GM18858 (cell line): ENCODE data around the gene PNLIPRP1.

Experiments
- ATAC-seq: cut with Tn5 transposase; IDR thresholded peaks from one replicate; pipeline ENCODE4 v1.9.1; 2021; ENCODE audit not compliant: unreplicated experiment

Gene PNLIPRP1

GRCh38 chr10:116598329-116598728 is 7.6 kb downstream of the PNLIPRP1 start:
- ATAC-seq: no peak

- ATAC-seq: no peak
These were observed 9.2 kb downstream of the PNLIPRP1 start for GRCh38 chr10:116599991-116600390.

GRCh38 chr10:116602648-116603400 is 12.1 kb downstream of the PNLIPRP1 start:
- no peak for ATAC-seq

GRCh38 chr10:116606061-116606483 is 15.3 kb downstream of the PNLIPRP1 start:
- ATAC-seq: no peak

- no peak for ATAC-seq
These were observed 16.6 kb downstream of the PNLIPRP1 start for GRCh38 chr10:116607336-116607735.

- ATAC-seq: no peak
These were observed 18.2 kb downstream of the PNLIPRP1 start for GRCh38 chr10:116608686-116609594.

GRCh38 chr10:116610443-116611152 is 19.8 kb downstream of the PNLIPRP1 start:
- no peak for ATAC-seq

GRCh38 chr10:116611153-116611545 is 20.4 kb downstream of the PNLIPRP1 start:
- no peak for ATAC-seq

- ATAC-seq: no peak
These were observed 21.5 kb downstream of the PNLIPRP1 start for GRCh38 chr10:116612107-116612769.

GRCh38 chr10:116613471-116613870 is 22.7 kb downstream of the PNLIPRP1 start:
- ATAC-seq: no peak

- no peak for ATAC-seq
These were observed 24.0 kb downstream of the PNLIPRP1 start for GRCh38 chr10:116614796-116615195.

GRCh38 chr10:116615199-116615776 is 24.5 kb downstream of the PNLIPRP1 start:
- no peak for ATAC-seq

GRCh38 chr10:116620423-116621400 is 30.0 kb downstream of the PNLIPRP1 start, which contains the start of gene PNLIPRP2:
TSS of gene PNLIPRP2 (plus strand) at chr10:116620953.
- ATAC-seq: no peak

- no peak for ATAC-seq
These were observed 30.7 kb downstream of the PNLIPRP1 start for GRCh38 chr10:116621476-116621875.

GRCh38 chr10:116621934-116622655 is 31.3 kb downstream of the PNLIPRP1 start:
- no peak for ATAC-seq

- no peak for ATAC-seq
These were observed 35.1 kb downstream of the PNLIPRP1 start for GRCh38 chr10:116625845-116626244.

GRCh38 chr10:116626815-116627214 is 36.1 kb downstream of the PNLIPRP1 start:
- ATAC-seq: no peak

GRCh38 chr10:116627386-116627933 is 36.7 kb downstream of the PNLIPRP1 start:
- ATAC-seq: no peak
